Liver (tissue), 3 donors: ENCODE measurements around the gene OR8B4.

Source experiments
- EGR1 ChIP-seq, 2 donors: IDR thresholded peaks; 2 replicates each; pipeline ENCODE4 v1.6.1; 2016 to 2018; ENCODE audit warnings: antibody characterized with exemption in 2 of 2, low read depth in 2 of 2
- GABPA ChIP-seq, 2 donors: IDR thresholded peaks in 1 of 2; conservative IDR thresholded peaks in 1 of 2; 2 replicates each; pipeline ENCODE4 v1.6.1; 2016; ENCODE audit warnings: antibody characterized with exemption in 2 of 2, mild to moderate bottlenecking in 1 of 2, moderate library complexity in 1 of 2
- NR2F2 ChIP-seq: IDR thresholded peaks from 2 replicates; pipeline ENCODE4 v1.6.1; 2016; ENCODE audit warnings: antibody characterized with exemption
- RAD21 ChIP-seq, 2 donors: IDR thresholded peaks; 2 replicates each; pipeline ENCODE4 v1.6.1; 2016; ENCODE audit warnings: antibody characterized with exemption in 2 of 2, mild to moderate bottlenecking in 2 of 2
- TAF1 ChIP-seq: conservative IDR thresholded peaks from 2 replicates; pipeline ENCODE4 v1.6.1; 2016; ENCODE audit warnings: antibody characterized with exemption, mild to moderate bottlenecking
- TF ChIP-seq, protein P1 (sequence below): fragments of 150-350 bp; IDR thresholded peaks from 2 replicates; pipeline ENCODE4 v1.5.1; 2017; ENCODE audit warnings: improper control_type of control experiment, low read depth, low read length; ENCODE audit not compliant: missing input control
- TF ChIP-seq, protein P2 (sequence below): IDR thresholded peaks from 2 replicates; pipeline ENCODE4 v1.6.1; 2016; ENCODE audit warnings: antibody characterized with exemption
- TF ChIP-seq, protein P3 (sequence below): IDR thresholded peaks from 2 replicates; pipeline ENCODE4 v1.6.1; 2016; ENCODE audit warnings: antibody characterized with exemption, mild to moderate bottlenecking
- donor health status: healthy.
- donor health status: healthy.

DNA sequence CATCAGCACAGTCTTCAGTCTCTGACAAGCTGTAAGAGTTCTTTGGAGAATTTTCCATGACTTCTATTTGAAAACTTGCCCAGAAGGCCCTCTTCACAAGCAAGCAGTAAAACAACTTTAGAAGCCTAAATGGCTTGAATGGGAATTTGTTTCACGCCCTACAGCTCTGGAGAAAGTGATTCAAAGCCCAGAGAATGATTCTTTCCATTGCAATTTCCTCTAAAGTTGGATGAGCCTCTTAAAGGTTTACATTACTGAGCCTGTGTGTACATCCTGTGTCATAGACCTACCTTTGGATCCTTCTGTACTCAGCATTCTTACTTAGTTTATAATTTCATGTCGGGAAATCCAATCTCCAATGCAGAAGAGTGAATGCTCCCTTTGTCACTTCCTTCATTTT lies 19.1 kb downstream of the OR8B4 start:
- TF ChIP-seq, protein P1, sequence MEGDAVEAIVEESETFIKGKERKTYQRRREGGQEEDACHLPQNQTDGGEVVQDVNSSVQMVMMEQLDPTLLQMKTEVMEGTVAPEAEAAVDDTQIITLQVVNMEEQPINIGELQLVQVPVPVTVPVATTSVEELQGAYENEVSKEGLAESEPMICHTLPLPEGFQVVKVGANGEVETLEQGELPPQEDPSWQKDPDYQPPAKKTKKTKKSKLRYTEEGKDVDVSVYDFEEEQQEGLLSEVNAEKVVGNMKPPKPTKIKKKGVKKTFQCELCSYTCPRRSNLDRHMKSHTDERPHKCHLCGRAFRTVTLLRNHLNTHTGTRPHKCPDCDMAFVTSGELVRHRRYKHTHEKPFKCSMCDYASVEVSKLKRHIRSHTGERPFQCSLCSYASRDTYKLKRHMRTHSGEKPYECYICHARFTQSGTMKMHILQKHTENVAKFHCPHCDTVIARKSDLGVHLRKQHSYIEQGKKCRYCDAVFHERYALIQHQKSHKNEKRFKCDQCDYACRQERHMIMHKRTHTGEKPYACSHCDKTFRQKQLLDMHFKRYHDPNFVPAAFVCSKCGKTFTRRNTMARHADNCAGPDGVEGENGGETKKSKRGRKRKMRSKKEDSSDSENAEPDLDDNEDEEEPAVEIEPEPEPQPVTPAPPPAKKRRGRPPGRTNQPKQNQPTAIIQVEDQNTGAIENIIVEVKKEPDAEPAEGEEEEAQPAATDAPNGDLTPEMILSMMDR: no peak
- no peak for TF ChIP-seq TAF1
- no peak for TF ChIP-seq RAD21 (IDR thresholded peaks at IDR 0.05)
- TF ChIP-seq NR2F2: no peak
- TF ChIP-seq, protein P2, sequence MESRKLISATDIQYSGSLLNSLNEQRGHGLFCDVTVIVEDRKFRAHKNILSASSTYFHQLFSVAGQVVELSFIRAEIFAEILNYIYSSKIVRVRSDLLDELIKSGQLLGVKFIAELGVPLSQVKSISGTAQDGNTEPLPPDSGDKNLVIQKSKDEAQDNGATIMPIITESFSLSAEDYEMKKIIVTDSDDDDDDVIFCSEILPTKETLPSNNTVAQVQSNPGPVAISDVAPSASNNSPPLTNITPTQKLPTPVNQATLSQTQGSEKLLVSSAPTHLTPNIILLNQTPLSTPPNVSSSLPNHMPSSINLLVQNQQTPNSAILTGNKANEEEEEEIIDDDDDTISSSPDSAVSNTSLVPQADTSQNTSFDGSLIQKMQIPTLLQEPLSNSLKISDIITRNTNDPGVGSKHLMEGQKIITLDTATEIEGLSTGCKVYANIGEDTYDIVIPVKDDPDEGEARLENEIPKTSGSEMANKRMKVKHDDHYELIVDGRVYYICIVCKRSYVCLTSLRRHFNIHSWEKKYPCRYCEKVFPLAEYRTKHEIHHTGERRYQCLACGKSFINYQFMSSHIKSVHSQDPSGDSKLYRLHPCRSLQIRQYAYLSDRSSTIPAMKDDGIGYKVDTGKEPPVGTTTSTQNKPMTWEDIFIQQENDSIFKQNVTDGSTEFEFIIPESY: no peak
- TF ChIP-seq, protein P3, sequence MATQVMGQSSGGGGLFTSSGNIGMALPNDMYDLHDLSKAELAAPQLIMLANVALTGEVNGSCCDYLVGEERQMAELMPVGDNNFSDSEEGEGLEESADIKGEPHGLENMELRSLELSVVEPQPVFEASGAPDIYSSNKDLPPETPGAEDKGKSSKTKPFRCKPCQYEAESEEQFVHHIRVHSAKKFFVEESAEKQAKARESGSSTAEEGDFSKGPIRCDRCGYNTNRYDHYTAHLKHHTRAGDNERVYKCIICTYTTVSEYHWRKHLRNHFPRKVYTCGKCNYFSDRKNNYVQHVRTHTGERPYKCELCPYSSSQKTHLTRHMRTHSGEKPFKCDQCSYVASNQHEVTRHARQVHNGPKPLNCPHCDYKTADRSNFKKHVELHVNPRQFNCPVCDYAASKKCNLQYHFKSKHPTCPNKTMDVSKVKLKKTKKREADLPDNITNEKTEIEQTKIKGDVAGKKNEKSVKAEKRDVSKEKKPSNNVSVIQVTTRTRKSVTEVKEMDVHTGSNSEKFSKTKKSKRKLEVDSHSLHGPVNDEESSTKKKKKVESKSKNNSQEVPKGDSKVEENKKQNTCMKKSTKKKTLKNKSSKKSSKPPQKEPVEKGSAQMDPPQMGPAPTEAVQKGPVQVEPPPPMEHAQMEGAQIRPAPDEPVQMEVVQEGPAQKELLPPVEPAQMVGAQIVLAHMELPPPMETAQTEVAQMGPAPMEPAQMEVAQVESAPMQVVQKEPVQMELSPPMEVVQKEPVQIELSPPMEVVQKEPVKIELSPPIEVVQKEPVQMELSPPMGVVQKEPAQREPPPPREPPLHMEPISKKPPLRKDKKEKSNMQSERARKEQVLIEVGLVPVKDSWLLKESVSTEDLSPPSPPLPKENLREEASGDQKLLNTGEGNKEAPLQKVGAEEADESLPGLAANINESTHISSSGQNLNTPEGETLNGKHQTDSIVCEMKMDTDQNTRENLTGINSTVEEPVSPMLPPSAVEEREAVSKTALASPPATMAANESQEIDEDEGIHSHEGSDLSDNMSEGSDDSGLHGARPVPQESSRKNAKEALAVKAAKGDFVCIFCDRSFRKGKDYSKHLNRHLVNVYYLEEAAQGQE: no peak
- TF ChIP-seq GABPA (IDR thresholded peaks at IDR 0.05 in 1 of 2, conservative IDR thresholded peaks at IDR 0.05 in 1 of 2): no peak
- TF ChIP-seq EGR1 (IDR thresholded peaks at IDR 0.05; ENCODE audit: low read depth in 2 of 2): no peak
